Activated naive CD4-positive, alpha-beta T cell treated with anti-CD3 and anti-CD28 coated beads for 36 hours (primary cell): ENCODE data around the gene SEL1L2. TPM values are rescaled to one million over a fixed set of nuclear protein-coding genes. Genes with fewer than 3 reads are reported as not detected.

Experiments used
- CTCF ChIA-PET: fragments of 350-600 bp; sonication (Branson Sonifier 250); formaldehyde crosslinking; loops from one replicate; lab custom pipeline; 2021; ENCODE audit warnings: antibody characterized with exemption; lab: Charles Lee
- DNase-seq: peaks from one replicate; pipeline ENCODE4 v3.0.0-alpha.2; 2020
- H3K27ac Mint-ChIP-seq: one replicate; pipeline ENCODE4 v1.8.0; 2021; ENCODE audit warnings: mild to moderate bottlenecking, mixed read lengths
- H3K27me3 Mint-ChIP-seq: one replicate; pipeline ENCODE4 v1.8.0; 2021; ENCODE audit warnings: low read depth, mixed read lengths
- H3K36me3 Mint-ChIP-seq: one replicate; pipeline ENCODE4 v1.8.0; 2021; ENCODE audit warnings: low read depth, mixed read lengths
- H3K4me1 Mint-ChIP-seq: one replicate; pipeline ENCODE4 v1.8.0; 2021; ENCODE audit warnings: low read depth, mixed read lengths
- H3K4me3 Mint-ChIP-seq: one replicate; pipeline ENCODE4 v1.8.0; 2021; ENCODE audit warnings: mild to moderate bottlenecking, moderate library complexity, mixed read lengths
- H3K9me3 Mint-ChIP-seq: one replicate; pipeline ENCODE4 v1.8.0; 2021; ENCODE audit warnings: mixed read lengths
- intact Hi-C: fragments of 100-400 bp; cut with micrococcal nuclease; formaldehyde crosslinking; loops from one replicate; pipeline ENCODE4 v1.15.1; 2023
- total RNA-seq, 2 experiments: library from RNA; stranded (reverse); gene quantifications; one replicate each; pipeline ENCODE4 v1.2.3, GENCODE V29; 2021

SEL1L2 gene
- total RNA-seq, 2 experiments from 2014 or later, result not detected

DNA sequence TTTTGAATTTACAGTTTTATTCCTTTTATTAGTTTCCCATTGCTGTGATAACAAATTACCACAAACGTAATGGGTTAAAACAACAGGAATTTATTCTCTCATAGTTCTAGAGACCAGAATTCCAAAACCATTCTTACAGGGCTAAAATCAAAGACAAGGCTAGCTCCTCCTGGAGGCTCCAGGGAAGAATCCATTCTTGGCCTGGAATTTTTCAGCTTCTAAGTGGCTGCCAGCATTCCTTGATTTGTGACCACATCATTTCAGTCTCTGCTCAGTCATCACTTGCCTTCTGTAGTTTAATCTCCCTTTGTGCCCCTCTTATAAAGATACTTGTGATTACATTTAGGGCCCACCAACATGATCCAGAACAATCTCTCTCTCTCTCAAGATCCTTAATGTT, 897 bp upstream of the SEL1L2 start:
- CTCF ChIA-PET, result no interaction called here
- intact Hi-C loops, result no loop called here
- H3K4me1 Mint-ChIP-seq, result peaks cover 3% of the 10 kb centered on the region
- peaks cover 8% of the 10 kb centered on the region for H3K27me3 Mint-ChIP-seq
- H3K27ac Mint-ChIP-seq, result no peak overlapping the region
- no peak overlapping the region for H3K4me3 Mint-ChIP-seq
- peaks cover 2% of the 10 kb centered on the region for H3K36me3 Mint-ChIP-seq
- H3K9me3 Mint-ChIP-seq, result peaks cover 3% of the 10 kb centered on the region
- DNase-seq, result no peak

GRCh38 chr20:13984211-13984610, 6.2 kb downstream of the SEL1L2 start:
- H3K9me3 Mint-ChIP-seq, result peaks cover 6% of the 10 kb centered on the region
- H3K36me3 Mint-ChIP-seq, result no peaks in the 10 kb centered on the region
- H3K27me3 Mint-ChIP-seq, result no peaks in the 10 kb centered on the region
- H3K4me1 Mint-ChIP-seq, result no peaks in the 10 kb centered on the region
- DNase-seq, result no peak
- no peak overlapping the region for H3K4me3 Mint-ChIP-seq
- CTCF ChIA-PET, result interaction anchor here (0.7 kb wide), 1 partner anchor 679 kb away, joined by 3 read pairs; no protein-coding TSS in a partner anchor
- intact Hi-C loops, result no loop called here
- no peak overlapping the region for H3K27ac Mint-ChIP-seq

GRCh38 chr20:13960525-13960924, 29.9 kb downstream of the SEL1L2 start:
- H3K4me3 Mint-ChIP-seq, result no peak overlapping the region

GRCh38 chr20:13960119-13960518, 30.3 kb downstream of the SEL1L2 start:
- no peak for DNase-seq
- CTCF ChIA-PET, result no interaction called here
- no peak overlapping the region for H3K4me3 Mint-ChIP-seq
- no peaks in the 10 kb centered on the region for H3K9me3 Mint-ChIP-seq
- H3K36me3 Mint-ChIP-seq, result no peaks in the 10 kb centered on the region
- H3K27ac Mint-ChIP-seq, result no peak overlapping the region
- H3K27me3 Mint-ChIP-seq, result no peaks in the 10 kb centered on the region
- intact Hi-C loops, result no loop called here
- H3K4me1 Mint-ChIP-seq, result no peaks in the 10 kb centered on the region

More at GRCh38 chr20:13960525-13960924, 29.9 kb downstream of the SEL1L2 start:
- CTCF ChIA-PET, result no interaction called here
- no peaks in the 10 kb centered on the region for H3K36me3 Mint-ChIP-seq
- no peak overlapping the region for H3K27ac Mint-ChIP-seq
- H3K4me1 Mint-ChIP-seq, result no peaks in the 10 kb centered on the region
- no peaks in the 10 kb centered on the region for H3K9me3 Mint-ChIP-seq
- H3K27me3 Mint-ChIP-seq, result no peaks in the 10 kb centered on the region
- no peak for DNase-seq
- intact Hi-C loops, result no loop called here

GRCh38 chr20:13953227-13953626, 37.2 kb downstream of the SEL1L2 start:
- intact Hi-C loops, result no loop called here
- H3K4me3 Mint-ChIP-seq, result no peak overlapping the region
- no peaks in the 10 kb centered on the region for H3K27me3 Mint-ChIP-seq
- H3K9me3 Mint-ChIP-seq, result peaks cover 6% of the 10 kb centered on the region
- no peak overlapping the region for H3K27ac Mint-ChIP-seq
- H3K4me1 Mint-ChIP-seq, result no peaks in the 10 kb centered on the region
- no peak for DNase-seq
- CTCF ChIA-PET, result no interaction called here
- H3K36me3 Mint-ChIP-seq, result no peaks in the 10 kb centered on the region

DNA sequence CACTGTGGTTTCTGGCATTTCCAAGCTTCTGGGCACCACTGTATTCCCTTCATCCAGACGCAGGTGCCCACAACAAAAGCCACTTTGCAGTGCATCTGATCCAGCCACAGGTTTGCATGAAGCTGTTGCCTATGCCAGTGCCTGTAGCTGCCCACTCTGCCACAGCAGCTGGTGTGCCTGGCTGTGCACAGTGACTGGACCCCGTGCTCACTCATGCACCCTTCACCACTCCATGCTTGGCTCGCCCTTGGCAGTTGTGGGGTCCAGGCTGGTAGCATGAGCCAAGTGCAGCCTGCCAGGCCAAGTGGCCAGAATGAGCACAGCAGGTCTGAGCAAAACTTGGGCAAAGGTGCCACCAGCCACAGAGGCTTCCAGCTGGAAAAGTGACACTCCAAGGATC, 42.7 kb downstream of the SEL1L2 start:
- Mint-ChIP-seq H3K9me3 (peaks cover 6% of the 10 kb centered on the region), H3K36me3 (no peaks in the 10 kb centered on the region), H3K4me3 (no peak overlapping the region), H3K27me3 (no peaks in the 10 kb centered on the region), H3K27ac (no peak overlapping the region), H3K4me1 (no peaks in the 10 kb centered on the region)
- intact Hi-C loops, result no loop called here
- CTCF ChIA-PET, result no interaction called here
- no peak for DNase-seq

DNA sequence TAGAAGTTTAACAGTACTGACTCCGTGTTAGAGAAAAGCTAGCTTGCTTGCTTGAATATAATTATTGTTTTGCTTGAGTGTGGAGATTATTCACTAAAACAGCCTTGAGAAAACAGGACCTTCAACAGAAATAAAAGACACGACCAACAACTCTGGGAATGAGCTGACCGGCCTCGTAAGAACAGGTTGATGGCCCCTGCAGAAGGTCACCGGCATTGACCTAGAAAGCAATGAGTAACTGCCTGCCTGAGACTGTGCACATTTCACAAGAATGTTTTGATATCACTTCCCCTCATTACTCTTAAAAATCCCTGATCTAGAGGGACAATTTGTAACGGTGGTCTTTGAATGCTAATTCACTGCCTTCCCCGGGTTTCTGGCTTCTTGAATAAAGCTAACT, 49.4 kb downstream of the SEL1L2 start:
- H3K4me1 Mint-ChIP-seq, result no peaks in the 10 kb centered on the region
- no peak for DNase-seq
- H3K9me3 Mint-ChIP-seq, result no peaks in the 10 kb centered on the region
- no peak overlapping the region for H3K4me3 Mint-ChIP-seq
- no peak overlapping the region for H3K27ac Mint-ChIP-seq
- no peaks in the 10 kb centered on the region for H3K36me3 Mint-ChIP-seq
- H3K27me3 Mint-ChIP-seq, result peaks cover 9% of the 10 kb centered on the region
- CTCF ChIA-PET, result interaction anchor here (0.6 kb wide), 1 partner anchor 10 kb away, joined by 3 read pairs; no protein-coding TSS in a partner anchor
- intact Hi-C loops, result no loop called here

GRCh38 chr20:13936781-13937576, 53.4 kb downstream of the SEL1L2 start:
- Mint-ChIP-seq H3K4me1 (no peaks in the 10 kb centered on the region), H3K27ac (no peak overlapping the region), H3K9me3 (no peaks in the 10 kb centered on the region), H3K27me3 (peaks cover 12% of the 10 kb centered on the region), H3K36me3 (no peaks in the 10 kb centered on the region), H3K4me3 (no peak overlapping the region)
- CTCF ChIA-PET, result no interaction called here
- intact Hi-C loops, result no loop called here
- DNase-seq, result no peak

DNA sequence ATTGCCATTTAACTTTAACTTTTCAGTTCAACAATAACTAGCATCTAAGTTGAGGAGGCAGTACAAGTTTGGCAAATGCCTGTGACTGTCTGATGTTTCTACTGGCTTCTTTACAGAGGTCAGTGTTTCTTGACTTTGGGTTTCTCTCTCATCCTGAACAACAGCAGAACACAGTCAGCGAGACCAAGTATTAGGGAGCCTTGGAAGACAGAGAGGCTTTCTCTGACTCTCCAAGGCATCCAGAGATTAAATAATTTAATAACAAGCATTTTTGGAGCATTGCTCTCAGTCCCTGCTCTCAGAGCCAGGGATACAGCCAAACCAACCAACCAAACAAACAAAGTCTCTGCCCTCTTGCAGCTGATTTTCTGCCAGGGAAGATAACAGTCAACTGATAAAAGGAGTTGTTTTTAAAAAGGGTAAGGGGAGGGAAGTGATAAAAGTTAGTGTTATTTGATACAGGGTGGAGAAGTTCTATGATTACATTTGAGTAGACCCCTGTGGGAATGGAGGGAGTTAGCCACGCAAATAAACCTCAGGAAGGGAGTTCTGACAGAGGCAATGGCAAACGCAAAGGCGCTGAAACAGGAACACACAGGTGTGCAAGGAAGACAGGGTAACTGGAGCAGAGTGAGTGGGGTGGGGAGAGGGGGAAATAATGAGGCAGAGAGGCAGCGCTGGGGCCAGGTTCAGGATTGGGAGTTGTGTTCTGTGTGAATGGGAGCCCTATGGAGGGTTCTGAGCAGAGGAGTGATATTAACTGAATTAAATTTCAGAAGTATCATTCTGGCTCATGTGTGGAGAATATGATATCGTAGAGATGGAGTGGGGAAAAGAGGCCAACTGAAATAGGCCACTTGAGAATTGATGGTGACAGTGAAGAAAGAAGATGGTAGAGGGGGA, 55.2 kb downstream of the SEL1L2 start:
- CTCF ChIA-PET, result no interaction called here
- Mint-ChIP-seq H3K36me3 (no peaks in the 10 kb centered on the region), H3K27me3 (peaks cover 4% of the 10 kb centered on the region), H3K27ac (no peak overlapping the region), H3K4me1 (no peaks in the 10 kb centered on the region), H3K9me3 (no peaks in the 10 kb centered on the region), H3K4me3 (no peak overlapping the region)
- no peak for DNase-seq
- intact Hi-C loops, result no loop called here

GRCh38 chr20:13930281-13930680, 60.1 kb downstream of the SEL1L2 start:
- H3K27me3 Mint-ChIP-seq, result peaks cover 4% of the 10 kb centered on the region
- H3K4me1 Mint-ChIP-seq, result no peaks in the 10 kb centered on the region
- intact Hi-C loops, result no loop called here
- H3K27ac Mint-ChIP-seq, result no peak overlapping the region
- H3K9me3 Mint-ChIP-seq, result no peaks in the 10 kb centered on the region
- DNase-seq, result no peak
- CTCF ChIA-PET, result interaction anchor here (0.7 kb wide), 1 partner anchor 10 kb away, joined by 3 read pairs; no protein-coding TSS in a partner anchor
- H3K4me3 Mint-ChIP-seq, result no peak overlapping the region
- no peaks in the 10 kb centered on the region for H3K36me3 Mint-ChIP-seq

DNA sequence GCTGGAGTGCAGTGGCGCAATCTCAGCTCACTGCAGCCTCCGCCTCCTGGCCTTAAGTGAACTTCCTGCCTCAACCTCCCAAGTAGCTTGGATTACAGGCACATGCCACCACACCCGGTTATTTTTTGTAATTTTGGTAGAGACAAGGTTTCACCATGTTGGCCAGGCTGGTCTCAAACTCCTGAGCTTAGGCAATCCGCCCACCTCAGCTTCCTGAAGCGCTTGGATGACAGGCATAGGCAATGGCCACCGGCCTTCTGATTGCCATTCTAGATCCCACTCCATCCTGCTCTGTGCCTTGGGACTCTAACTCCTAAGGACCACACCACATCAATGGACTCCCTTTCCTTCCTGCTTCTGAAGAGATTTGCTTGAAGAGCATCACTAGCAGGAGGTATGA, 60.6 kb downstream of the SEL1L2 start:
- Mint-ChIP-seq H3K27ac (no peak overlapping the region), H3K4me1 (no peaks in the 10 kb centered on the region), H3K36me3 (no peaks in the 10 kb centered on the region), H3K4me3 (no peak overlapping the region), H3K27me3 (peaks cover 4% of the 10 kb centered on the region), H3K9me3 (no peaks in the 10 kb centered on the region)
- CTCF ChIA-PET, result no interaction called here
- intact Hi-C loops, result no loop called here
- no peak for DNase-seq

DNA sequence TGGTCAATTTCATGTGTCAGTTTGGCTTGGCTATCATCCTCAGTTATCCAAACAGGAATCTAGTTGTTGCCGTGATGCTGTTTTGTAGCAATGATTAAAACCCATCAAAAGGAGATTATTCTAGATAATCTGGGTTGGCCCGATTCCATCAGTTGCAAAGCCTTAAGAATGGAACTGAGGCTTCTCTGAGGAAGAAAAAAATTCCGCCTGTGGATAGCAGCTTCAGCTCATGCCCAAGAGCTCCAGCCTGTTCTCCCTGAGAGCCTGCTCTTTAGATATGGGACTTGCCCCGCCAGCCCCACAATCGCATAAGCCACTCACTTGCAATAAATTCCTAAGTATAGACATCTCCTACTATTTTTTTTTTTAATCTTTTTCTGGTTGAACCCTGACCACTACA, 61.5 kb downstream of the SEL1L2 start:
- intact Hi-C loops, result no loop called here
- H3K9me3 Mint-ChIP-seq, result no peaks in the 10 kb centered on the region
- H3K27me3 Mint-ChIP-seq, result peaks cover 4% of the 10 kb centered on the region
- no peak overlapping the region for H3K27ac Mint-ChIP-seq
- no peaks in the 10 kb centered on the region for H3K4me1 Mint-ChIP-seq
- no peaks in the 10 kb centered on the region for H3K36me3 Mint-ChIP-seq
- CTCF ChIA-PET, result no interaction called here
- no peak overlapping the region for H3K4me3 Mint-ChIP-seq
- DNase-seq, result no peak
